Adrenal gland (tissue), 12 donors: ENCODE measurements around the gene TMEM229A. TPM values are rescaled to one million over a fixed set of nuclear protein-coding genes. Genes with fewer than 3 reads are reported as not detected.

ENCODE experiments used
- DNase-seq, 7 donors: peaks; one replicate each; pipeline ENCODE4 v3.0.0-alpha.2; 2019 to 2020
- H3K27ac ChIP-seq, 5 donors: fragments of 200-600 bp; sonication (generic) in 4 of 5; 1 replicate in 3 of 5; 2 replicates in 2 of 5; pipeline versions ENCODE4 v1.5.1 to v1.8.0; 2016 to 2020; ENCODE audit warnings: mild to moderate bottlenecking in 1 of 5
- H3K27me3 ChIP-seq: fragments of 200-600 bp; 2 replicates; pipeline ENCODE4 v1.8.0; 2021
- H3K36me3 ChIP-seq, 2 donors: fragments of 200-600 bp; replicated peaks in 1 of 2; 1 replicate in 1 of 2; 2 replicates in 1 of 2; pipeline versions ENCODE4 v1.5.1 to v1.8.0; 2018 to 2022
- H3K4me1 ChIP-seq, 2 donors: fragments of 200-600 bp; replicated peaks in 1 of 2; 1 replicate in 1 of 2; 2 replicates in 1 of 2; pipeline versions ENCODE4 v1.5.1 to v1.8.0; 2018 to 2021
- H3K4me3 ChIP-seq, 4 donors: fragments of 200-600 bp; sonication (generic) in 3 of 4; one replicate each; pipeline ENCODE4 v1.5.1; 2016 to 2018
- H3K9me3 ChIP-seq, 3 donors: fragments of 200-600 bp; sonication (generic) in 1 of 3; replicated peaks in 1 of 3; 1 replicate in 2 of 3; 2 replicates in 1 of 3; pipeline versions ENCODE4 v1.5.1 to v1.8.0; 2016 to 2021
- POLR2A ChIP-seq, 2 donors: fragments of 450-650 bp; IDR thresholded peaks; one replicate each; pipeline ENCODE4 v1.6.1; 2017; ENCODE audit warnings: antibody characterized with exemption in 2 of 2, mild to moderate bottlenecking in 2 of 2, moderate library complexity in 1 of 2
- WGBS, 4 donors: extraction: QIAGEN DNeasy Blood & Tissue Kit in 2 of 4; methylation state at CpG; one replicate each; pipeline versions ENCODE4 v1.1.5 to v1.1.7; 2013 to 2017; 5-methylcytosine and 5-hydroxymethylcytosine counted together
- intact Hi-C, 2 donors: fragments of 100-400 bp; cut with DNase I; formaldehyde crosslinking; loops; one replicate each; pipeline versions ENCODE4 v1.14.1 to v1.15.0; 2022 to 2023
- polyA plus RNA-seq, 3 donors: library from polyadenylated mRNA; stranded (reverse); fragments of 200-250 nt in 2 of 3; fragments of 350-450 nt in 1 of 3; fragmentation: Illumina TruSeq in 1 of 3; extraction: RNeasy Lipid Tissue Mini Kit (QIAGEN cat#74804) in 1 of 3; gene quantifications; one replicate each; pipeline ENCODE4 v1.2.3, GENCODE V29; 2013 to 2014
- total RNA-seq, 9 donors: library from RNA; depleted of rRNA in 4 of 9; stranded (reverse); fragments of >200 nt in 4 of 9; fragments of 120-200 nt in 1 of 9; fragmentation: NEBNext Ultra II Directional in 1 of 9; extraction: Animal tissue kit (Norgen Biotek cat#: 25700) in 1 of 9; gene quantifications; one replicate each; pipeline versions ENCODE4 v1.1.0 to v1.2.4, GENCODE V29; 2013 to 2023
- TF ChIP-seq, protein P1 (sequence below), 6 experiments: fragments of 450-650 bp in 4 of 6; fragments of 200-600 bp in 2 of 6; sonication (generic) in 1 of 6; IDR thresholded peaks; 1 replicate in 5 of 6; 2 replicates in 1 of 6; pipeline versions ENCODE4 v1.5.1 to v1.8.0; 2016 to 2021; ENCODE audit warnings: antibody characterized with exemption in 6 of 6, mild to moderate bottlenecking in 2 of 6, moderate library complexity in 1 of 6
- donor health status: healthy with polysubstance abuse.
- donor health status: Bipolar disorder and iron deficiency.
- donor health status: DM: yes; HTN: yes; CAD: no.
- donor health status: DM: no; HTN: no; CAD: no.
- donor health status: DM: no; HTN: no; CAD: no.
- donor health status: DM: yes; HTN: yes; CAD: no.

TMEM229A gene
- total and polyA plus RNA-seq, 12 donors, result 0.32 to 7.2 (median 1.7) TPM

DNA sequence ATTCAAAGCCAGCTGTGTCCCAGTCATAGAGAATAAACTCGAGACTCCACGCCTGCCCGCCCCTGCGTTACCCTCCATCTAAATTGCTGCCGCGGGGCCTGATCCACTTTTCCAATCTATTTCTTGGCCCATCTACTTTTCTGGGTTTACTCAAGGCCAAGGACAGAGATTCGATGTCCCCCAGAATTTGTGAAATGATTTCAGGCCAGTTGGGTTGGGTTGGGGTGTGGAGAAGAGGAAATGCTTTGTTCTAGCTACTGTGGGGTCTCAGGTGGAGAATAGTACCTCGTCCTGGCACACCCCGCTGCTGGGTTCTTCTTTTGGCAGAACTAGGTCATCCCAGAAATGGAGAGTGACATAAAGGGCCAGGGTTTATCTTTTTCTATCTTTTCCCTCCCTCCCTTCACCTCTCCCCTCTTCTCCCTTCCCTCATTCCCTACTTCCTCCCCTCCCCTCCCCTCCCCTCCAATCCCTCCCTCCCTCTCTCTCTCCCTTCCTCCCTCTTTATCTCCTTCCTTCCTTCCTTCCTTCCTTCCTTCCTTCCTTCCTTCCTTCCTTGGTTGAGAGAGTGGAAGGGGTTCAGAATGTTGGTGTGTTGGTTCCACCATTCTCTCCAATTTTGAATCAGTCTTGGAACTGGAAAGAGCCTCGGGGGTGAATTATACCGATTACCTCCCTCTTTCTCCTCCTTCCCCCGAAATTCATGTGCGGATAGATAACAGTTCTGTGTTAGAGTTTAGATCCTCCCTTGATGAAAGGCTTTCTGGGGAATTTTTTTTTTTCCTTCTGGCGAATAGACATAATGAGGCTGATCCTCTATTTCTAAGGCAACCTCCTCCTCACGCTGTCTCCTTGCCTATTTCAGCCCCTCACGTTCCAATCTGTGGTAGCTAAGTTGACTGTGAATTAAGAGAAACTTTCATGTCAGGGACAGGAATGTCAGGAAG, 1.2 kb upstream of the TMEM229A start:
- no peak for DNase-seq
- H3K36me3 ChIP-seq, result no peaks in the 10 kb centered on the region
- intact Hi-C loops, result no loop called here
- TF ChIP-seq, protein P1, sequence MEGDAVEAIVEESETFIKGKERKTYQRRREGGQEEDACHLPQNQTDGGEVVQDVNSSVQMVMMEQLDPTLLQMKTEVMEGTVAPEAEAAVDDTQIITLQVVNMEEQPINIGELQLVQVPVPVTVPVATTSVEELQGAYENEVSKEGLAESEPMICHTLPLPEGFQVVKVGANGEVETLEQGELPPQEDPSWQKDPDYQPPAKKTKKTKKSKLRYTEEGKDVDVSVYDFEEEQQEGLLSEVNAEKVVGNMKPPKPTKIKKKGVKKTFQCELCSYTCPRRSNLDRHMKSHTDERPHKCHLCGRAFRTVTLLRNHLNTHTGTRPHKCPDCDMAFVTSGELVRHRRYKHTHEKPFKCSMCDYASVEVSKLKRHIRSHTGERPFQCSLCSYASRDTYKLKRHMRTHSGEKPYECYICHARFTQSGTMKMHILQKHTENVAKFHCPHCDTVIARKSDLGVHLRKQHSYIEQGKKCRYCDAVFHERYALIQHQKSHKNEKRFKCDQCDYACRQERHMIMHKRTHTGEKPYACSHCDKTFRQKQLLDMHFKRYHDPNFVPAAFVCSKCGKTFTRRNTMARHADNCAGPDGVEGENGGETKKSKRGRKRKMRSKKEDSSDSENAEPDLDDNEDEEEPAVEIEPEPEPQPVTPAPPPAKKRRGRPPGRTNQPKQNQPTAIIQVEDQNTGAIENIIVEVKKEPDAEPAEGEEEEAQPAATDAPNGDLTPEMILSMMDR (IDR thresholded peaks at IDR 0.05), result no peak
- no peak for TF ChIP-seq POLR2A (IDR thresholded peaks at IDR 0.05)
- 54 to 80% (median 69%) methylated on average over 16 of the region's 16 CpGs for WGBS, 4 donors
- peaks cover 4 to 19% of the 10 kb centered on the region in 2 donors for H3K4me1 ChIP-seq
- no peaks in the 10 kb centered on the region for H3K9me3 ChIP-seq
- H3K4me3 ChIP-seq, result no peak overlapping the region
- H3K27me3 ChIP-seq, result peaks cover 3% of the 10 kb centered on the region
- no peak overlapping the region for H3K27ac ChIP-seq

DNA sequence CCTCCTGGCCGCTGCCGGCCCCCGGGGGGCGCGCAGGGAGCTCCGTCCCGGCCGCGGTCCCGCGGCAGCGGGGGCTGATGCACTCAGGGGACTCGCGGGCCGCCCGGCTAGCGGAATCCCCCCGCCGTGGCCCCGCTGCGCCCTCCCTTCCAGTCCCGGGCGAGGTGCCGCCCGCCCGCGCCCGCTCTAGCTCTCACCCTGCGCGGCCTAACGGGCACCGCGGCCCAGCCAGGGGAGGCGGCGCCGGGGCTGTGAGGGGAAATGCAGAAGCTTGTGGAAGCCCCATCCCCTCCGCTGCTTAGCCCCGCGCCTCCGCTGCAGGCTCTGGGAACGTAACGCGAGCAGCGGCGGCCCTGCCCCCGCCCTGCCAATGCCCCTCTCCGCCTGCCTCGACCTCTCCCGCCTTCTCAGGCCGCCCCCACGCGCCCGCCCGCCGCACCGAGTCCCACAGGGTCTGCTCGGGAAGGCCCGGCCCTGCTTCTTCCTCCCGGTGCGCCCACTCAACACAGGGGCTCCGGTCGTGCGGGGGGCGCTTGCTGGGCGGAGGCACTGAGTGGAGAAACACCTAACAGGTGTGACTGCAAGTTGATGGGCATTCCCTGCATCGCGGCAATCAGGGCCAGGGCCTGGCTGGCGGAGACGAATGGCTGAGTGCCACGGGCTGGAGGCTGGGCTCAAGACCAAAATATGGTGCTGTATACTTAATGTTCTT, 384 bp upstream of the TMEM229A start:
- peaks cover 3% of the 10 kb centered on the region for H3K27me3 ChIP-seq
- H3K9me3 ChIP-seq, result no peaks in the 10 kb centered on the region
- intact Hi-C loops, result no loop called here
- no peaks in the 10 kb centered on the region for H3K36me3 ChIP-seq
- 2 to 11% (median 4%) methylated on average over 8 to 70 of the region's 70 CpGs for WGBS, 4 donors
- H3K4me3 ChIP-seq, result peak overlapping the region in 2 of 4 donors; percentile 25 to 51
- TF ChIP-seq POLR2A (IDR thresholded peaks at IDR 0.05), result no peak
- H3K27ac ChIP-seq, result peak overlapping the region in 1 of 5 donors; percentile 8
- peaks cover 4 to 19% of the 10 kb centered on the region in 2 donors for H3K4me1 ChIP-seq
- peak in 6 of 7 donors; percentile 10 to 62 (median 26) for DNase-seq

DNA sequence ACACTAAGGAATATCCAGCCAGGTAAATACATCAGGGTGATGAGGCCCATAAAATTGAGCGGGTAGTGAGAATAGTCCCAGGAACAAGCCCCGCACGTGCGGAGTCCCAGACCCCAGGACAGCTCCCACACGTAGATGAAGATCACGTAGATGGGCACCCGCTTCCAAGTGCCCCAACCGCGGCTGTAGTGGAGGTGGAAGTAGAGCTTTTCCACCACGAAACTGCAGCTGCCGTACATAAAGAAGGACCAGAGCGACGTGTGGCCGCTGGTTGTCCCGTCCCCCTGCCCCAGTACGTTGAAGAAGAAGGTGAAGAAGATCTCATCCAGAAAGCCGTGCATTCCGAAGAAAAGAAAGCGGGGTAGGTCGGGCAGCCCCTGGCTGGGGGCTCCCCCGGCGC, 948 bp downstream of the TMEM229A start:
- no peak overlapping the region for H3K27ac ChIP-seq
- DNase-seq, result no peak
- intact Hi-C loops, result no loop called here
- no peaks in the 10 kb centered on the region for H3K36me3 ChIP-seq
- peak overlapping the region in 2 of 4 donors; percentile 29 to 51 for H3K4me3 ChIP-seq
- H3K27me3 ChIP-seq, result peaks cover 3% of the 10 kb centered on the region
- H3K4me1 ChIP-seq, result peaks cover 4 to 19% of the 10 kb centered on the region in 2 donors
- H3K9me3 ChIP-seq, result no peaks in the 10 kb centered on the region
- WGBS, 4 donors, result 4 to 7% (median 6%) methylated on average over 19 to 22 of the region's 22 CpGs
- TF ChIP-seq, protein P1 (IDR thresholded peaks at IDR 0.05), result no peak

DNA sequence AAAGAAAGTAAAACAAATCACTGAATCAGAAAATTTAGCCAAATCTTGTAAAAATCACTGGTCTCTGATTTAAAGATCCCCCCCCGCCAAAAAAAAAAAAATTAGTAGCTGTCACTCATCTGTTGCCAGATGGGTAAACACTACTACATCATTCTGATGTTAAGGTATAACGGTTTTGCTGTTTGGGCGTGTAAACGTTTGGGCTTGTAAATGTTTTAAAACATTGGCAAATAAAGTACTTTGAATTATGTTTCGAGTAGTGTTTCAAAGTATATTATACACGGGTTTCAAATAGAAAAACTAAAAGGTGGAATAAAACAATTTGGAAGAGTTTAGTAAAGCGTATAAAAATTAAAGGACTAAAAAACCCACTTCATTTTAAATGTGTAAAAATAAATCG, 1.5 kb downstream of the TMEM229A start:
- intact Hi-C loops, result no loop called here
- Histone ChIP-seq H3K27me3 (peaks cover 3% of the 10 kb centered on the region), H3K4me3 (no peak overlapping the region), H3K4me1 (peaks cover 4 to 19% of the 10 kb centered on the region in 2 donors), H3K9me3 (no peaks in the 10 kb centered on the region), H3K27ac (no peak overlapping the region), H3K36me3 (no peaks in the 10 kb centered on the region)
- no peak for DNase-seq
- 57 to 67% (median 62%) methylated on average over 8 of the region's 8 CpGs for WGBS, 4 donors
- TF ChIP-seq, protein P1 (IDR thresholded peaks at IDR 0.05), result no peak
- no peak for TF ChIP-seq POLR2A (IDR thresholded peaks at IDR 0.05)
